SK-N-SH (cell line): Measurements from ENCODE around the gene PRR36. TPM values are rescaled to one million over a fixed set of nuclear protein-coding genes. Genes with fewer than 3 reads are reported as not detected.

Experiments
- CTCF ChIA-PET: fragments of 300-600, 350-600 bp; formaldehyde crosslinking; extraction: SDS; loops from one replicate; lab custom pipeline; 2021; lab: Yijun Ruan, JAX
- POLR2A ChIA-PET: fragments of 350-600 bp; sonication (Branson Sonifier 250); formaldehyde crosslinking; extraction: SDS; loops from one replicate; lab custom pipeline; 2020; ENCODE audit warnings: antibody characterized with exemption, inconsistent platforms; lab: Yijun Ruan, JAX
- DNase-seq: peaks from one replicate; pipeline ENCODE4 v3.0.0; 2012
- H2AFZ ChIP-seq: fragments of 200-600 bp; sonication (generic); 2 replicates; pipeline ENCODE4 v1.8.1; 2016; ENCODE audit warnings: antibody characterized with exemption, mild to moderate bottlenecking, low read depth
- H3F3A ChIP-seq: fragments of 200-600 bp; sonication (generic); replicated peaks from 2 replicates; pipeline ENCODE3; 2016; ENCODE audit warnings: antibody characterized with exemption, mild to moderate bottlenecking; ENCODE audit not compliant: insufficient read depth
- H3K27ac ChIP-seq, 2 experiments: fragments of 200-500 bp in 1 of 2; fragments of 200-600 bp in 1 of 2; sonication (Bioruptor generic) in 1 of 2; sonication (generic), shearing (Covaris generic) in 1 of 2; 2 replicates each; pipeline versions ENCODE4 v1.5.1 to v1.6.1; 2014 to 2016; ENCODE audit warnings: low read depth in 2 of 2, inconsistent platforms in 1 of 2, low read length in 1 of 2, mild to moderate bottlenecking in 1 of 2, mixed read lengths in 1 of 2
- H3K27me3 ChIP-seq: fragments of 200-600 bp; sonication (generic), shearing (Covaris generic); 2 replicates; pipeline ENCODE4 v1.6.1; 2016; ENCODE audit warnings: mixed run types; ENCODE audit not compliant: insufficient read depth
- H3K36me3 ChIP-seq, 2 experiments: fragments of 200-500 bp in 1 of 2; fragments of 200-600 bp in 1 of 2; sonication (Bioruptor generic) in 1 of 2; sonication (generic) in 1 of 2; replicated peaks in 1 of 2; 2 replicates each; pipeline versions ENCODE3 to v1.5.1; 2014 to 2016; ENCODE audit warnings: low read length in 1 of 2, mild to moderate bottlenecking in 1 of 2; ENCODE audit not compliant: insufficient read depth in 2 of 2, control insufficient read depth in 1 of 2
- H3K4me1 ChIP-seq, 2 experiments: fragments of 200-500 bp in 1 of 2; fragments of 200-600 bp in 1 of 2; sonication (Bioruptor generic) in 1 of 2; sonication (generic), shearing (Covaris generic) in 1 of 2; 2 replicates each; pipeline versions ENCODE4 v1.5.1 to v1.6.1; 2014 to 2016; ENCODE audit warnings: low read depth in 1 of 2, low read length in 1 of 2, mixed run types in 1 of 2; ENCODE audit not compliant: insufficient read depth in 2 of 2, control insufficient read depth in 1 of 2
- H3K4me2 ChIP-seq: fragments of 200-600 bp; sonication (generic), shearing (Covaris generic); 2 replicates; pipeline ENCODE4 v1.6.1; 2017; ENCODE audit warnings: mixed run types
- H3K4me3 ChIP-seq, 2 experiments: fragments of 200-500 bp in 1 of 2; fragments of 200-600 bp in 1 of 2; sonication (Bioruptor generic) in 1 of 2; sonication (generic), shearing (Covaris generic) in 1 of 2; 2 replicates each; pipeline versions ENCODE4 v1.5.1 to v1.8.1; 2014 to 2016; ENCODE audit warnings: low read depth in 2 of 2, inconsistent platforms in 1 of 2, low read length in 1 of 2, mild to moderate bottlenecking in 1 of 2, mixed read lengths in 1 of 2, moderate library complexity in 1 of 2
- H3K79me2 ChIP-seq: fragments of 200-600 bp; sonication (generic); 2 replicates; pipeline ENCODE4 v1.8.1; 2017; ENCODE audit warnings: mild to moderate bottlenecking; ENCODE audit not compliant: insufficient read depth
- H3K9ac ChIP-seq: fragments of 200-600 bp; sonication (generic); 2 replicates; pipeline ENCODE4 v1.6.1; 2017; ENCODE audit warnings: mixed run types
- H3K9me2 ChIP-seq: fragments of 200-600 bp; sonication (generic); 2 replicates; pipeline ENCODE4 v1.6.1; 2017; ENCODE audit warnings: mixed run types
- H3K9me3 ChIP-seq: fragments of 200-600 bp; sonication (generic); 2 replicates; pipeline ENCODE4 v1.6.1; 2017; ENCODE audit warnings: mixed run types, mild to moderate bottlenecking, moderate library complexity
- H4K20me1 ChIP-seq: fragments of 200-600 bp; sonication (generic); 2 replicates; pipeline ENCODE4 v1.6.1; 2017; ENCODE audit warnings: mild to moderate bottlenecking, mixed run types; ENCODE audit not compliant: insufficient read depth
- FOXJ3 ChIP-seq: sonication (generic); formaldehyde crosslinking; IDR thresholded peaks from 2 replicates; pipeline ENCODE4 v1.5.1; 2020; ENCODE audit warnings: mild to moderate bottlenecking, missing genetic modification reagents
- FOXM1 ChIP-seq: IDR thresholded peaks from 2 replicates; pipeline ENCODE4 v1.4.0; 2012; ENCODE audit warnings: low read depth, mild to moderate bottlenecking
- JUND ChIP-seq: IDR thresholded peaks from 2 replicates; pipeline ENCODE4 v1.4.0; 2012
- MEF2A ChIP-seq: IDR thresholded peaks from 2 replicates; pipeline ENCODE4 v1.4.0; 2012; ENCODE audit warnings: low read depth, borderline replicate concordance
- MXI1 ChIP-seq: IDR thresholded peaks from 2 replicates; pipeline ENCODE4 v1.6.1; 2012; ENCODE audit warnings: mild to moderate bottlenecking, low read depth, low read length, improper control_type of control experiment
- NFIC ChIP-seq: IDR thresholded peaks from 2 replicates; pipeline ENCODE4 v1.4.0; 2012; ENCODE audit warnings: borderline replicate concordance
- RFX5 ChIP-seq: IDR thresholded peaks from 2 replicates; pipeline ENCODE4 v1.6.1; 2012; ENCODE audit warnings: mild to moderate bottlenecking, improper control_type of control experiment, low read length
- RXRA ChIP-seq: IDR thresholded peaks from 2 replicates; pipeline ENCODE4 v1.4.0; 2012; ENCODE audit warnings: low read depth, mild to moderate bottlenecking, borderline replicate concordance
- SIN3A ChIP-seq: IDR thresholded peaks from 2 replicates; pipeline ENCODE4 v1.6.1; 2012; ENCODE audit warnings: low read depth, mild to moderate bottlenecking, low read length, moderate library complexity, borderline replicate concordance
- TAF1 ChIP-seq: IDR thresholded peaks from 2 replicates; pipeline ENCODE4 v1.6.1; 2012; ENCODE audit warnings: low read depth, mild to moderate bottlenecking, low read length, moderate library complexity, borderline replicate concordance
- TEAD4 ChIP-seq: IDR thresholded peaks from 2 replicates; pipeline ENCODE4 v1.4.0; 2012; ENCODE audit warnings: mild to moderate bottlenecking, borderline replicate concordance; ENCODE audit not compliant: insufficient read depth
- YY1 ChIP-seq: IDR thresholded peaks from 2 replicates; pipeline ENCODE4 v1.4.0; 2012; ENCODE audit warnings: low read depth, mild to moderate bottlenecking
- WGBS: methylation state at CpG from one replicate; pipeline ENCODE4 v1.1.6; 2017; ENCODE audit warnings: low lambda C conversion rate; 5-methylcytosine and 5-hydroxymethylcytosine counted together
- polyA plus RNA-seq, 3 experiments: library from polyadenylated mRNA; depleted of rRNA; stranded (reverse); fragments of >200 nt; gene quantifications; 2 replicates each; pipeline ENCODE4 v1.2.3, GENCODE V29; 2012
- TF ChIP-seq, protein P1 (sequence below): IDR thresholded peaks from 2 replicates; pipeline ENCODE4 v1.4.0; 2012; ENCODE audit warnings: low read depth
- TF ChIP-seq, protein P2 (sequence below): IDR thresholded peaks from 2 replicates; pipeline ENCODE4; 2012

PRR36 gene
- polyA plus RNA-seq, 1 of the 3 experiments (the other 2 are of a cell fraction) = 0.18 TPM

- 87% methylated on average over 3 of the region's 12 CpGs for WGBS
- H3K4me2 ChIP-seq = no peak within 1 kb of the TSS
- H3K27me3 ChIP-seq = peaks cover 7% of the 10 kb centered on the region; the same call in 1 of the 2 replicates
- no peaks in the 10 kb centered on the region for H3K9me3 ChIP-seq
- no peak for DNase-seq
- peaks cover 0 to 10% of the 10 kb centered on the region in 2 experiments; a peak in 2 of 4 replicates for H3K4me1 ChIP-seq
- ChIA-PET CTCF (interaction anchor here (4.5 kb wide), 1 partner anchor 62 kb away, joined by 26 read pairs; no protein-coding TSS in a partner anchor), POLR2A (no interaction called here)
- peaks cover 7% of the 10 kb centered on the region for H3F3A ChIP-seq
- TF ChIP-seq MEF2A = no peak
- TF ChIP-seq FOXM1 = no peak
- TF ChIP-seq, protein P1, sequence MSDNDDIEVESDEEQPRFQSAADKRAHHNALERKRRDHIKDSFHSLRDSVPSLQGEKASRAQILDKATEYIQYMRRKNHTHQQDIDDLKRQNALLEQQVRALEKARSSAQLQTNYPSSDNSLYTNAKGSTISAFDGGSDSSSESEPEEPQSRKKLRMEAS = no peak
- TF ChIP-seq FOXJ3 (CRISPR knock-in tag) = no peak
- TF ChIP-seq RXRA = no peak
- TF ChIP-seq TEAD4 = no peak
- TF ChIP-seq RFX5 = no peak
- TF ChIP-seq YY1 = no peak
- TF ChIP-seq SIN3A = no peak
- no peak for TF ChIP-seq TAF1
- TF ChIP-seq JUND = no peak
- no peak for TF ChIP-seq NFIC
- H3K27ac ChIP-seq = no peak within 1 kb of the TSS
- no peak within 1 kb of the TSS for H3K4me3 ChIP-seq
- H4K20me1 ChIP-seq = no peaks in the 10 kb centered on the region
- H2AFZ ChIP-seq = no peak within 1 kb of the TSS
- no peak within 1 kb of the TSS for H3K9ac ChIP-seq
- no peaks in the 10 kb centered on the region for H3K9me2 ChIP-seq
- H3K36me3 ChIP-seq = peaks cover 0 to 31% of the 10 kb centered on the region in 2 experiments
- H3K79me2 ChIP-seq = no peaks in the 10 kb centered on the region
Measured at GRCh38 chr19:7914598-7915045, 40.4 kb upstream of the PRR36 start, which contains the start of gene TGFBR3L. Gene TGFBR3L, plus strand, starts transcription at chr19:7914830.

DNA sequence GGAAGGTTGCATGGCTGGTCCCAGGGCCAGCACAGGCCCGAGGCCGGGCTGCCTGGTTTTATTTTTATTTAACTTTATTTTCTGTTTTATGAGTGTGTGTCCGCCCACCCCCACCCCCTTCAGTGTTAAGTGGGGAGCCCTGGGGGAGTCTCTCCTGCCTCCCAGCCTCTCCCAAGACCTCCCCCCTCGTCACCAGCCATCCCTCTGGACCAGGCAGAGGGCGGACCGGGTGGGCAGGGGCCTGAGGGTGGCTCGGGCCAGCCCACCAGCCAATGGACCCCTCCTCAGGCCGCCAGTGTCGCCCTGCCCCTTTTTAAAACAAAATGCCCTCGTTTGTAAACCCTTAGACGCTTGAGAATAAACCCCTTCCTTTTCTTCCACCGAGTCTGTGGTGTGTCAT, 39.9 kb upstream of the PRR36 start:
- Histone ChIP-seq H3K4me3 (no peak overlapping the region), H2AFZ (no peak overlapping the region), H3K27me3 (peaks cover 7% of the 10 kb centered on the region; the same call in 1 of the 2 replicates), H4K20me1 (no peaks in the 10 kb centered on the region), H3K4me1 (peaks cover 0 to 9% of the 10 kb centered on the region in 2 experiments; a peak in 2 of 4 replicates), H3F3A (peaks cover 6% of the 10 kb centered on the region), H3K36me3 (peaks cover 0 to 35% of the 10 kb centered on the region in 2 experiments), H3K27ac (no peak overlapping the region), H3K4me2 (no peak overlapping the region), H3K9me2 (no peaks in the 10 kb centered on the region), H3K9ac (no peak overlapping the region), H3K9me3 (no peaks in the 10 kb centered on the region), H3K79me2 (no peaks in the 10 kb centered on the region)
- WGBS = 83% methylated on average over 12 of the region's 12 CpGs
- ChIA-PET CTCF (no interaction called here), POLR2A (no interaction called here)
- TF ChIP-seq, protein P2, sequence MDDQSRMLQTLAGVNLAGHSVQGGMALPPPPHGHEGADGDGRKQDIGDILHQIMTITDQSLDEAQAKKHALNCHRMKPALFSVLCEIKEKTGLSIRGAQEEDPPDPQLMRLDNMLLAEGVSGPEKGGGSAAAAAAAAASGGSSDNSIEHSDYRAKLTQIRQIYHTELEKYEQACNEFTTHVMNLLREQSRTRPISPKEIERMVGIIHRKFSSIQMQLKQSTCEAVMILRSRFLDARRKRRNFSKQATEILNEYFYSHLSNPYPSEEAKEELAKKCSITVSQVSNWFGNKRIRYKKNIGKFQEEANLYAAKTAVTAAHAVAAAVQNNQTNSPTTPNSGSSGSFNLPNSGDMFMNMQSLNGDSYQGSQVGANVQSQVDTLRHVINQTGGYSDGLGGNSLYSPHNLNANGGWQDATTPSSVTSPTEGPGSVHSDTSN = 0 out of 2 replicates have a peak, but pooled peaks have one; percentile 16
- no peak for TF ChIP-seq MXI1
- no peak for DNase-seq
